Omental fat pad (tissue), 4 donors: Measurements from ENCODE around the gene GPR179. TPM values are rescaled to one million over a fixed set of nuclear protein-coding genes. Genes with fewer than 3 reads are reported as not detected.

Experiments used
- ATAC-seq: fragments of 150-250 bp; one replicate; pipeline ENCODE4 v1.9.1; 2016; ENCODE audit warnings: mild to moderate bottlenecking, moderate library complexity; ENCODE audit not compliant: low FRiP score
- DNase-seq: peaks from one replicate; pipeline ENCODE4 v3.0.0-alpha.2; 2019; ENCODE audit warnings: low spot score
- total RNA-seq, 4 donors: library from RNA; depleted of rRNA; stranded (reverse); fragments of >200 nt; gene quantifications; one replicate each; pipeline ENCODE4 v1.1.0, GENCODE V29; 2016
- TF ChIP-seq, protein P1 (sequence below), 3 donors: fragments of 450-650 bp; IDR thresholded peaks; one replicate each; pipeline ENCODE4 v1.5.1; 2016 to 2017; ENCODE audit warnings: antibody characterized with exemption in 3 of 3, mild to moderate bottlenecking in 3 of 3, moderate library complexity in 2 of 3

GPR179 gene
- total RNA-seq, 4 donors from 2014 or later: not detected

DNA sequence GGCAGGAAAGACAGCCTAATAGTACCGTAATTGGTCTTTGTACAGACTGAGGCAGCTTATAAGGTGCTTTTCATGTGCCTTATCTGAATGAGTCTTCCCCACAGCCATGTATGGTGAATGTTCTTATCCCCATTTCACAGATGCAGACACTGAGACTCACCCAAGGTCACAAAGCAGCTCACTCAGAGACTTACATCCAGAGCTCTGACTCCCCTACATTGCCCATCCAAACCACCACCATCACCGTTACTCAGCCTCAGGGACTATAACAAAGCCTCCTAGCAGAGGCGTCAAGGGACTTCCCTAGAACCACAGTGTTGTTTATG, 627 bp upstream of the GPR179 start:
- no peak for ATAC-seq
- TF ChIP-seq, protein P1, sequence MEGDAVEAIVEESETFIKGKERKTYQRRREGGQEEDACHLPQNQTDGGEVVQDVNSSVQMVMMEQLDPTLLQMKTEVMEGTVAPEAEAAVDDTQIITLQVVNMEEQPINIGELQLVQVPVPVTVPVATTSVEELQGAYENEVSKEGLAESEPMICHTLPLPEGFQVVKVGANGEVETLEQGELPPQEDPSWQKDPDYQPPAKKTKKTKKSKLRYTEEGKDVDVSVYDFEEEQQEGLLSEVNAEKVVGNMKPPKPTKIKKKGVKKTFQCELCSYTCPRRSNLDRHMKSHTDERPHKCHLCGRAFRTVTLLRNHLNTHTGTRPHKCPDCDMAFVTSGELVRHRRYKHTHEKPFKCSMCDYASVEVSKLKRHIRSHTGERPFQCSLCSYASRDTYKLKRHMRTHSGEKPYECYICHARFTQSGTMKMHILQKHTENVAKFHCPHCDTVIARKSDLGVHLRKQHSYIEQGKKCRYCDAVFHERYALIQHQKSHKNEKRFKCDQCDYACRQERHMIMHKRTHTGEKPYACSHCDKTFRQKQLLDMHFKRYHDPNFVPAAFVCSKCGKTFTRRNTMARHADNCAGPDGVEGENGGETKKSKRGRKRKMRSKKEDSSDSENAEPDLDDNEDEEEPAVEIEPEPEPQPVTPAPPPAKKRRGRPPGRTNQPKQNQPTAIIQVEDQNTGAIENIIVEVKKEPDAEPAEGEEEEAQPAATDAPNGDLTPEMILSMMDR (IDR thresholded peaks at IDR 0.05): no peak
- DNase-seq: no peak

DNA sequence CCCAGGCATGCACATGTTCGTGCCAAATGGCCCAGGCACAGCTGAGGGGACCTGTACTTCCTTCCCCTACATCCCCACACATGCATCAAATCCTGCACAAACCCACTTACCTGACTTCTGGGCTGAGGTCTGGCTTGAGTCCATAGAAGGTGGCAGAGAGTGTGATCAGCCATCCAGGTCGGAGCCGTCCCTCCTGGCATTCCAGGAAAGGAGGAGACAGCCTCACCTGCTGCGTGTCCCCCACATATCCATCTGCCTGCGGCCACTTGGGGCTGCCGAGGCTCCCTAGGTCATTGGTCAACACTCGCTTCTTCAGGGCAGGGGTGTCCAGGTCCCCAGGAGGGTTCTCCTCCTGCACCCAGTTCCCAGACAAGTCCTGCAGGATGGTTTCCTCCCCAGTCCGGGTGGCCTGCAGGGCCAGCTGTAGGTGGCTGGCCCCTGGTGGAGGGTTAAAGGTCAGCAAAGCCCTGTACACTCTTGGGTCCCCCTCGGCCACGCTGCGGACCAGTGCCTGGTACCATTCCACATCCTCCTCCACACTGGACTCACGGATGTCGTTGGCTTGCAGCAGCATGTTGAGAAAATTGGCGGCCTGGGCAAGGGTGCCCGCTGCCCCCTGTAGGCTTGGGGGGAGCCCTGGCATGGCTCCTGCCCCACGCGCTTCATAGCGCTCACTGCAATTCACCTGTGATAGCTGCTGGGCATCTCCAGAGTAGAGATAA, 709 bp downstream of the GPR179 start:
- ATAC-seq: no peak
- TF ChIP-seq, protein P1 (IDR thresholded peaks at IDR 0.05): no peak

GRCh38 chr17:38341035-38341721, 2.6 kb downstream of the GPR179 start:
- DNase-seq (no peak), ATAC-seq (no peak)
- TF ChIP-seq, protein P1 (IDR thresholded peaks at IDR 0.05): no peak

More for the DNA sequence above, 709 bp downstream of the GPR179 start:
- DNase-seq: no peak

DNA sequence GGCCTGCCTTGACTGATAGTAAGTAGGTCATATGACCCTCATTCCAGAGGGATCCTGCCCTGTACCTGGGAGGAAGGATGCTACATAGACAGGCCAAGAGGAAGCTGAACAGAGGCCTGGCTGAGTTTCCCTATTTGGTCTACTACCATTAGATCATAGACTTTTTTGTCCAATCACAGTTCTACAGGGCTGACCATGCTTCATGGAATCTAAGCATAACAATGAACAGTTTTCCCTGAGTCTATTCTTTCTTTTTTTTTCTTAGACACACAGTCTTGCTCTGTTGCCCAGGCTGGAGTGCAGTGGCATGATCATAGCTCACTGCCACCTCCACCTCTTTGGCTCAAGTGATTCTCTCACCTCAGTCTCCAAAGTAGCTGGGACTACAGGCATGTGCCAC, 3.9 kb downstream of the GPR179 start:
- TF ChIP-seq, protein P1 (IDR thresholded peaks at IDR 0.05): no peak
- DNase-seq (no peak), ATAC-seq (no peak)

DNA sequence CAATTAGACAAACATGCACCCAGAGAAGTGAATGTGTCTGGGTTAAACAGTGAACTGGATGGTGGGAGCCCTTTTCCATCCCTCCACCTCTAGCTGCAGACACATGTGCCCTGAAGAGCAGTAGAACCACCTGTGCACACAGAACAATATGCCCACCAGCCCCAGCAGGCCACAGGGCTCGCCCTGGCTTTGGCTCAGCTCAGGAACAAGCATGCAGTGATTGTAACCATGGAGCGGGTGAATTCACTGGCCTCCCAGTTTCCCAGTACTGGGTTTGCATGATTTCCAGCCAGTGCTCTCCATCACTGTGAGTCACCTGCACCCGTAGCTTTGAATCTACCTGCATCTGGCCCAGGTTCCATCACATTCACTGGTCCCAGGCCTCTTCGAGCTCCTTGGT, 5.2 kb downstream of the GPR179 start:
- TF ChIP-seq, protein P1 (IDR thresholded peaks at IDR 0.05): no peak
- no peak for ATAC-seq

GRCh38 chr17:38338053-38338452, 5.7 kb downstream of the GPR179 start:
- DNase-seq (no peak), ATAC-seq (no peak)
- TF ChIP-seq, protein P1 (IDR thresholded peaks at IDR 0.05): no peak

More for the DNA sequence above, 5.2 kb downstream of the GPR179 start:
- DNase-seq: no peak

- ATAC-seq (no peak), DNase-seq (no peak)
- TF ChIP-seq, protein P1 (IDR thresholded peaks at IDR 0.05): no peak
These were observed 6.9 kb downstream of the GPR179 start for GRCh38 chr17:38336838-38337237.
